Stimulated activated CD4-positive, alpha-beta T cell treated with anti-CD3 and anti-CD28 coated beads, TNF-alpha, amount 100 ng/mL, for 24 hours (primary cell): ENCODE data around the gene SIAH2.

Experiments
- DNase-seq, 3 experiments: peaks; one replicate each; pipeline ENCODE4 v3.0.0-alpha.2; 2020; ENCODE audit warnings: low read depth in 3 of 3

Gene SIAH2

DNA sequence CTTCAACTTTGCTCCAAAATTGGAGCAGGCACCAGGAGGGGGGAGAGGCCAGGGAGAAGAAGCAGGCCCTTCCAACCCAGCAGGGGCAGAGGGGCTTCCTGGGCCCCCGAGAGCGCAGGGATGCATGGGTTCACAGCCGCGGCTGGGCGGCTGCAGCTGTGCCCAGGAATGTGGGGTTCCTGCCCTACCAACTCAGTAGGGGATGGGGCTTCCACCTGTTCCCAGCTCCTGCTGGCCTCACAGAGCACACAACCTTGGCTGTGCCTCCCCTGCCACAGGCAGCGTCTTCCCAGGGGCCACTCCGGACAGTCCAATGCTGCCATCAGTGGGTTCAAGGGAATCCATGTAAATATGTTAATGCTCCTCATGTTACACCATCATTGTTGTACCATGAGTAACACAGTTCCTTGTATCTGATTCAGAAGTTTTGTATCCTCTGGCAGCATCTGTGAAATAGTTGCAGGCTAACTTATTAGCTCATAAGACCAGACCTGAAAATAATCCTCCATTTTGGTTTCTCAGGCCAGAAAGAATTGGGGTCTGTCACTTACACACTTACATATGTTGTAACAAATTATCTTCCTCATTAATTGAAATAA is 12.1 kb upstream of the SIAH2 start:
- no peak for DNase-seq

- DNase-seq: no peak
Measured at GRCh38 chr3:150773616-150774192, 10.7 kb upstream of the SIAH2 start.

DNA sequence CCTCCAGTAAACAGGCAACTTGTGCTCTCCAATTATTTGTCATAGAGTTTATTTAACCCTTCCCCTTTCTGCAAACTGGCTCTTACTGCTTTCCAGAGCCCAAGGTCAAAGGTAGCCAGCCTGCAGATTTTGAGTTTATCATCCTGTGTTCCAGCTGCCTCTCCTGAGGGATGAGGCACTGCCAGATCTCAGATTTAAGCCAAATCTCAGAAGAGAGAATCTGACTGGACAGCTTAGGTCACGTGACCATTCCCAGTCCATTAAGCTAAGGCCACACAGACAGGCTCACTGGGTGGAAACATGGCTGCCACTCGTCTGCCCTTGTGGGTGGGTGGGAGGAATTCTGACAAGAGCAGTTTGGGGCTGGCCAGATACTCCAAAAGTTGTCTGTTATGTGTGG is 8.6 kb upstream of the SIAH2 start:
- no peak for DNase-seq

DNA sequence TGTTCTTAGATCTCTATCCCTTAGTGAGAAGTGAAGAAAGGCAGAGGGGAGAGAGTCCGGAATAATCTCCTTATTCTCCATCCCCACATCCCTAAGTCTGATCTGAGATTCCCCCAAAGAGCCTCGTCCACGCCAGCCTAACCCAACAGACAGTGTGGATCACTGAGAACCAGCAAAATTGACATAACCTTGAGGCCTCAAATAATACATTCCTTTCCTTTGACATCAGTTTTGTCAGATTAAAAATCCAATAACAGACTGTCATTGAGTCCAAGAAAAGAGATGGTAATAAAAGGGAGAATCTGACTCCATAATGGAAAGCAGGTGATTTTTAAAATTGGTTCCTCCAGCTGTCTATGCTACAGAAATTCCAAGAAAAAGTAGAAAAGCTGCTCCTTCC is 7.7 kb upstream of the SIAH2 start:
- no peak for DNase-seq

DNA sequence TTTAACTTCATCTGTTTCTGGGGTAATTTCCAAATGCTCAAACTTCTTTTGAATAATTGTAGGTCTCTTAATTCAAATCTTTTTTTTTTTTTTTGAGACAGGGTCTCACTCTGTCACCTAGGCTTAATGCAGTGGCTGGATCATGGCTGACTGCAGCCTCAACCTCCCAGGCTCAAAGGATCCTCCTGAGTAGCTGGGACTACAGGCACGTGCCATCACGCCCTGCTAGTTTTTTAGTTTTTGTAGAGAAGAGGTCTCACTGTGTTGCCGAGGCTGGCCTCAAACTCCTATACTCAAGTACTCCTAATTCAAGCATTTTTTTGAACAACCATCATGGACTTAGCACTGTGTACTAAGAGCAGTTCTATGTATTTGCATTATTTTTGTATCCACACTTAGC is 3.8 kb upstream of the SIAH2 start:
- DNase-seq: no peak

DNA sequence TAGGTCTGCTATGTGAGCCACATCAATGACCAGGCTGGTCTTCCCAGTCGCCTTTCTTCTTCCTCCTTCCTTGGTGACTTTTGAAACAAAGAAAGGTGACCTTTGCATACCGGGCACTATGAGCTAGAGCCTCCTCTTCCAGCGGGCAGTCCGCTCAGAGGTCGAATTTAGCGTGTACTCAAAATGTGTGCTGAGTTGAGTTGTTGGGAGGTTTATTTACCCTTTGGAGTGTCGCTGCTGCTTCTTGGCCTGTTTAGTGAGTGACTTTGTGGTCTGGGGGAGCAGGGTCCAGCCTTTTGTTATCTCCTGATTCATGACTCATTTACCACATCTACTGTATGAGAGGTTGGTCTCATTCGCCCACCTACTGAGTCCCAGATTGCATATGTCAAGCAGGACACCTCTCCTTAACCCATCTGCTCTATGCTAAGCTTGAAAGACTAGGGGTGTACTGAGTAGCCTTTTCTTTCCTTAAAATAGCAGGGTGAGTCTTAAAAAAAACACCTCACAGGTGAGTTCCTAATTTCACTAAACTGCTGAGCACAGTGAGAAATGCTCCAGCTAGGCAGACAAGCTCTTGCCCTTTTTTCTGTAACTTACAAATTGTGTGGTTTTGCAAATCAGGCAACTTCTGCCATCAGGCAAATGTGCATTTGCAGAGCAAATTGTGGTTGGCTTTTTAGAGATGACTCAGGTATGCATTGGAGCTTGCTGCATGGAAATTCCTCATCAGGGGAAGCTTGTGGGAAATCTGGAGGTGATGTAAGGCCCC is 3.2 kb upstream of the SIAH2 start:
- DNase-seq: peak in 2 of 3 experiments; percentile 31 to 37

DNA sequence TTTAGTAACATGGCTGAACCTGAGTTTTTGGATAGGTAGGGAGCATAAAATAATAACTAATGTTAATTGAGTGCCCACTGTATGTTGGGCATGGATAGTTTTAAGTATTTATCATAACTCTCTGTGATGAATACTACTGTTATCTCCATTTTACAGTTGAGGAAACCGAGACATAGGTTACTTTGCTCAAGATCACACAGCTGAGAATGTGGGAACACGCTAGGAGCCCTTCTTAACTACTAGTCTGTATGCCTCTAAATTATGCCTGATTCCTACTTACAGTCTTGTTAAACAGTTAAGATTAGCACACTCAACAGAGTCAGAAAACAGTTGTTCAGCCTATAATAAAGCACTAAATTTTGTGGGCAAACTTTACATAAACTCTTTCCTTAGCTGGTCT is 2.0 kb upstream of the SIAH2 start:
- no peak for DNase-seq

- DNase-seq: no peak
Measured at GRCh38 chr3:150764566-150764965, 1.6 kb upstream of the SIAH2 start.

- DNase-seq: no peak
Measured at GRCh38 chr3:150763841-150764483, 993 bp upstream of the SIAH2 start.

GRCh38 chr3:150762662-150763121 is 277 bp downstream of the SIAH2 start:
- DNase-seq: no peak

GRCh38 chr3:150761831-150762661 is 923 bp downstream of the SIAH2 start:
- no peak for DNase-seq

- DNase-seq: peak in 2 of 3 experiments; percentile 54 to 56
Measured at GRCh38 chr3:150760431-150761200, 2.4 kb downstream of the SIAH2 start.

DNA sequence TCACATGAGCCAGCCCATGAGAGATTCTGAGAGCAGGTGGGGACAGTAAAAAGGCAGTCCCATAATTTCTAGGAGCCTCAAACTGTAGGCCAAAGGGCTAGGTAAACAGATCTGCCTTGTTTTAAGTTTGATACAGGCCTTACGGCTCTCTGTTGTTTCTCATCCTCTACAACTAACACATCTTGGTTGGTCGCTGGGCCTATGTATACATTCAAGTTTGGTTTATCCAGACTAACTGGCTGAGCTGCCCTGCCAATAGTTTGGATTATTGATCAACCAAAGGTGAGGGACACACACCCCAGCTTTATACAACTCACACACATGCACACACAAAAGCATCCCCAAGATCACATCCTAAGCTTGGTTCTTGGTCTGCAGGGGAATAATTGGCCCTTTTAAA is 3.0 kb downstream of the SIAH2 start:
- no peak for DNase-seq

DNA sequence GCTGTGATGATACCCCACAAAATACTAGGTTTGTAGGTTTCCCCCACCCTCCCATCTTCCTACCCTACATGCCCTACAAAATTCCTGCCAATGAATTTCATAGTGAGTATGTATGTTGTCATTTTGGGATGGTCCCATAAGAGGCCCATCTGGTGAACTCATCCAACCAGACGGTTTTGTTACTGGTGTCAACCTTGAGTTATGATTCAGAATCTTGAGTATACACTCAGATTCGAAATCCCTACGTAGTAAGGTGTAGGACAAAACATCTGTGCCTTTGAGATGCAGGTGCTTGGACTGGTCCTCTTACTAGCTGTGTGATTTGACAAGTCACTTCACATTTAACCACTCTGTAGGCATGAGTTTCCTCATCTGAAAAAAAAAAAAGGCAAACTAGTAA is 3.6 kb downstream of the SIAH2 start:
- no peak for DNase-seq

- DNase-seq: no peak
Measured at GRCh38 chr3:150757768-150758167, 5.2 kb downstream of the SIAH2 start.

DNA sequence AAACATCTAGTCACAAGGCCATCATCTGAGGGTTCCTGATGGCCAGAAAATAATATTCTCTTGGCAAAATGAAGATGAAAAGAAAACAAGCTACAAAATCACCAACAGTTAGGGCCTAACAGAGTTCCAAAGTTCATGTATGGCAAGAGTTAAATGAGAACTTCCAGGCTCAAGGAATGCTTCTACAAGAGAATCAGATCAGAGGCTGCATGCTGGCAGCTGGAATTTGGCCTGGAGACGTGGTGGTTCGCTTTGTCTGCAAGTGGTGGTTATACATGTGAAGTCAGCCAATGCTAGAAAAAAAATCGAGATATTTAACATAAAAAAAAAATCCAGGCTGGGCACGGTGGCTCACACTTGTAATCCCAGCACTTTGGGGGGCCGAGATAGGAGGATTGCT is 5.6 kb downstream of the SIAH2 start:
- no peak for DNase-seq

GRCh38 chr3:150756491-150757059 is 6.4 kb downstream of the SIAH2 start:
- no peak for DNase-seq

GRCh38 chr3:150755902-150756301 is 7.1 kb downstream of the SIAH2 start:
- DNase-seq: no peak

DNA sequence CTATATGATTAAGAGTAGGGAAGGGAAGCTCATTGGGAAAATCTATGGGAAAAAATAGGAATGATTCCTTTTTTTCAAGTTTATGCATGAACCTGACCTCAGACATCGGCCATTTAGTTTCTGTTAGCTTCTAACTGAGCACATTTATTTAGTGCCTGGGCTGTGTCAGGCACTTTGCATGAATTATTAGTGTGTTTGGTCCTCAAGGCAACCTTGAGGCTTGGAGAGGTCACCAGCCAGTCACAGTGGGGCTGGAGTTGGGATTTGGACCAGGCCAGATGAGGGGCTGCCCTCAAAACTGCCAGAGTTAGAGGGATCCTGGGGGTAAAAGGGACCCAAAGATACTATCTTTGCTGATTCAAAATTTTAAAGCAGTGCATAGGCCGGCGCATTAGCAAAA is 8.1 kb downstream of the SIAH2 start:
- DNase-seq: no peak

DNA sequence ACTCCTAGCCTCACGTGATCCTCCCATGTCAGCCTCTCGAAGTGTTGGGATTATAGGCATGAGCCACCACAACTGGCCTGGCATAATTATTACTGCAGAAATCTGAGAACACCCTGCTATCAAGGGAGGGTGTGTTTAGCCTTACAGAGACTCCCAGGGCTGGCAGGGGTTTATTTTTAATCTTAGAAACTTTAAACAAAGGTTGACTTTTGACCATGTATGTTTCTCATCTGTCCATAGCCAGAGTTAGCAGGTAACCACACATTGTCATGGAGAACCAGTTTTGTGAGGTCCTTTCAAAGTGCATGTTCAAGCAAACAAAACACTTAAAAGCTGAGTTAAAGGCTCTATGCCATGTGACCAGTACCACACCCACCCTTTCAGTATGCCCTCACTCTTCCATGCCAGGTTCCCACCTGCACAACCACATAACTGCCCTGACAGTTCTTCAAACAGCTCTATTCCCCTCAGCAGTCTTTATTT is 11.1 kb downstream of the SIAH2 start:
- no peak for DNase-seq
